Germinal center (tissue), 1 donor: ENCODE data around the gene SCNN1A.

Source experiments
- DNase-seq: peaks from one replicate; pipeline ENCODE4 v3.0.0; 2012; ENCODE audit warnings: mixed read lengths, low spot score

Gene SCNN1A

DNA sequence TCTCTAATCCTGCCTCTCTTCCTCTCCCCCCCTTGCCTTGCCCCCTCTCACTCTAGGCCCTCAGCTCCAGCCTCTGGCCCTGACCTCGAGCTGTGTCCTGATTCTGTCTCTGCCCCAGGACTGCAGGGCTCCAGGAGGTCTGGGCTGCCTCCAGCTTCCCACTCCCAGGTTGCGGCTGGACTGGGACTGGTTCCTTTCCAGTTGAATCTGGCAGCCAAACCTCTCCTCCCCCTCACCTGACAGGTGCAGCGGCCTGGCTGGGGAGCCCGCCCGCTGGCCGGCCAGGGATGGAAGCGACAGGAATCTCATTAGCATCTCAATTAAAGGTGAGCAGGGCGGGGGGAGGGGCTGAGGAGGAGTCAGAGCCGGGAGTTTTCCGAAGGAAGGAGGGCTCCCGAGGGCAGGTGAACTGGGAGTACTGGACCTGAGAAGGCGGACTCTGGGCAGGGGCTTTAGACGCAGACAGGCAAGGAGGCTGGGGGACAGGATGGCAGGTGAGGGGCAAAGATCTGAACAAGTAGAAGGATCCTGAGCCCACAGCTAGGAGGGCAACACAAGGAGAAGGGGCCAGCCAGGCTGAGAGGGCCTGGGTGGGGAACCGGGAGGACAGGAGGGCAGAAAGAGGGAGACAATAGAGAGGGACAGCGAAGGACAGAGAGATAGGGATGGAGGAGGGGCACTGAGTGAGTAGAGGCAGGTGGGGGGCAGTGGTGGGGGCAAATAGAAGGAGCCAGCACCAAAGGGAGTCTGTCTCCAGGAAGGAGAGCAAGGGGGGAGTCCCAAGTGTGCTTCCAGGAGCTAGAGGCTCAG is at the start of gene SCNN1A:
TSS of gene SCNN1A (minus strand) at position 295 of the 810 bp plus-strand sequence. CDS start 780 bp downstream, outside the sequence.
- no peak for DNase-seq

DNA sequence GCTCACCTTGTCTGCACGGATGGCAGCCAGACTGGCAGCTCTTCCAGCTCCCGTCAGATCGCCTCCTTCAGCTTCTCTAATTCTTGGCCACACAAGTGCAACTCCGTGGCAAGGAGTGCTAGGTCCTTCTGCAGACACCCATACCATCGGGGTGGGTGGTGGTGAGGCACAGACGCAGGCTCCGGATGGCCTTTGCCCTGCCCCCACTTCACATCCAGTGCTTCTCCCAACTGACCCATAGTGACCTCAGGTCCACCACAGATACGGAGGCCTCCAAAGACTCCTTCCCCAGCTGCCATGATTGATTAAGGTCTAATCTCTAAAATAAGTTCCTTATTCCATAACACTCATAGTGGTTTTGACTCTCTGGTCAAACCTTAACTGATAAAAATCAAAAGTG is 49.5 kb upstream of the SCNN1A start:
- DNase-seq: no peak

DNA sequence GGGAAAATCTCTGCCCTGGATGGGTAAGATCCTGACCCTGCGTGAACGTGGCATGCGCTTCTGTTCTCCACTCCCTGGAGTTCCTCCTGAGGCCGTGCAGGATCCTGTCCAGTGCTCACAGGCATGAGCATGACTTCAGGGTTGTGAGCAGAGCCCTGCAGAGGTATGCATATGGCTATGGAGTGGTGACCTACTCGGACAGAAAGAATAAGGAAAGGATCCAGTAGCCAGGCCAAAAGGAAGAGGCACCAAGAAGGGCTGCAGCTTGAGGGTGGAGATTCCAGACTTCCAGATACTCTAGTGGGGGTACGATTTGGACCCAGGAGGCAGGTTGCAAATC is 48.6 kb upstream of the SCNN1A start:
- DNase-seq: no peak

DNA sequence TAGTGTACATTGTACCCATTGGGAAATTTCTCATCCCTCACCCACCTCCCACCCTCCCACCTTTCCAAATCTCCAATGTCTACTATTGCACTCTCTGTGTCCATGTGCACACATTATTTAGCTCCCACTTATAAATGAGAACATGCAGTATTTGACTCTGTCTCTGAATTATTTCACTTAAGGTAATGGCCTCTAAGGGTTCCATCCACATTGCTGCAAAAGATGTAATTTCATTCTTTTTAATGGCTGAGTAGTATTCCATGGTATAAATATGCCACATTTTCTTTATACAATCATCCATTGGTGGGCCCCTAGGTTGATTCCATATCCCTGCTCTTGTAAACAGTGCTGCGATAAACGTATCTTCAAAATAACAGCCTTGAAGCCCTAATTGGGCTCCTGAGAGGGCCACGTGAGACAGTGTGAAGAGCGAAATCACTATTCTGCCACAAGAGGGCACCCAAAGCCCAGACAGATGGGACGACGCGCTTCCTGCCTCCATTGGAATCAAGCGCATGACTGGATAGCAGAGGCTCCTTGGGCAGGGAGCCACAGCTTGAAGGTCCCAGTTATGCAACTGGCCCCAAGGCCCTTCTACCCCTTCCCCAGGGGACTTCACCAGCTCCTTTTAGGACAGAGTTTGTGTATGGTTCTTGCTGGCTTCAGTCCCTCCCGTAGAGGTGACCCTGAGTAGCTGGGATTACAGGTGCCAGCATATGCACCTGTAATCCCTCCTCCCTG is 48.1 kb upstream of the SCNN1A start:
- peak; percentile 81 for DNase-seq

DNA sequence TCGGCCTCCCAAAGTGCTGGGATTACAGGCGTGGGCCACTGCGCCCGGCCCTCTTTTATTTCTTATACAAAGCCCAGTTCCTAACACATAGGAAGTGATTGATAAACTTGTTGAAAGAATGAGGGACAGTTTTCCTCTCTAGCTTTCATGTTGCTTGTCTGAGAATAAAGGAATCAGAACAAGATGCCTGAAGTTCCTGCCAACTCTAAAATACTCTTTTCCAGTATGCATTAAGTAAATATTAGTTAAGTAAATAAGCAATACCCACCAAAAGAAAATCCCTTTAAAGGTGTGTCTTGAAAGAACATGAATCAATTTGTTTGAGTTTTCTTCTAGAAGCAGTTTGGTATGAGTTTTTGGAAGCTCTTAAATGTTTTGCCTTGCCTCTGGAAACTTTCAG is 45.0 kb upstream of the SCNN1A start:
- no peak for DNase-seq

DNA sequence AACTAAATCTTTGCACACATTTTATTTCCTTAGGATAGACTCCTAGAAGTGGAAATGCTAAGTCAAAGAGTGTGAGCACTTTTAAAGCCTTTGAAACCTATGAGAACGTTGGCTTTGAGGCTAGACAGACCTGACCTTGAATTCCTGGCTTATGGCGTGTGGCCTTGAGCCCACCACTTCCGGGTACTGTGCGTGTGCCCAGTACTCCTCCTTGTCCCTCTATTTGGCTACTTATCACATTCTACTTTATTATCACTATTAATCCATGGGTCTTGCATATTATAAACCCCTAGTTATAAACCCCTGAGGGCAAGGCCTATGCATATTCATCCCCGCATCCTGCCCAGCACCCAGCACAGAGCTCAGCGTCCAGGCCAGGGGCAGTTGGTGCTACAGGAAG is 43.4 kb upstream of the SCNN1A start:
- no peak for DNase-seq

GRCh38 chr12:6416596-6416995 is 41.2 kb upstream of the SCNN1A start:
- no peak for DNase-seq

GRCh38 chr12:6407236-6407954 is 32.0 kb upstream of the SCNN1A start:
- DNase-seq: no peak

DNA sequence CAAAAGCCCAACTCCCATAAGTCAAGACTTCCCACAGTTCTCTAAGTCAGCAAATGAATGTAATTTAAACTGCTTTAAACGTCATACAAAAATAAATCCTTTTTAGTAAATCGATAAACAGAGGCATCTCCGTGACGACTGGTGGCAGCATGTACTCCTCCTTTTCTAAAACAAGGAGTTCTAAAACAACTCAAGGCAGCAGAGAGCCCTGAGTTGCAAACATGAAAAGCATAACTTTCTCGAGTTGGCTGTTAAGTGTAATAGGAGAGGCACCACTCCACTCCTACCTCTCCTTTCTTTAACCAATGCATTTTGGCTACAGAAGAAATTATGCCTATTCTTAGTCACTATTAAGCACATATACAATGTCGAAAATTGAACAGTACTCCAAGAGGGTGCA is 30.6 kb upstream of the SCNN1A start:
- DNase-seq: no peak

GRCh38 chr12:6404390-6404789 is 29.0 kb upstream of the SCNN1A start:
- DNase-seq: no peak

GRCh38 chr12:6399884-6400644 is 24.7 kb upstream of the SCNN1A start:
- DNase-seq: no peak

- no peak for DNase-seq
Observed at GRCh38 chr12:6396031-6396430, 20.7 kb upstream of the SCNN1A start.

DNA sequence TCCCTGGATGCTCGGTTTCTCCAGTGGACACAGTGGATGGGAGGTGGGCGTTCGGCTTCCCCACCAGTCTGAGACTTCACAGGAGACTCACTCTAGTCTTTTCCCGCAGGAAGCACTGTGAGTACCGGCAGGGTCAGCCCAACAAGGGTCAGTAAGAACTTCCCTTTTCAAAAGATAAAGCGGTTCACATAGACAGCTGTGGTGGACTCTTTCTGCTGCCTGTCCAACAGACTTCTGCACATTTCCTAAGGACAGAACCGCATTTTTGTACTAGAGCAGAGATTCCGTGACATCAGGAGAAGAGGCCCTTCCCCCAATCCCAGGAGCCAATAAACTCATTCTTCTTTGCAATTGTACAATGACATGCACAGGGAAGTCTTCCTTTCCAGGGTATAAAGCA is 19.0 kb upstream of the SCNN1A start:
- no peak for DNase-seq

DNA sequence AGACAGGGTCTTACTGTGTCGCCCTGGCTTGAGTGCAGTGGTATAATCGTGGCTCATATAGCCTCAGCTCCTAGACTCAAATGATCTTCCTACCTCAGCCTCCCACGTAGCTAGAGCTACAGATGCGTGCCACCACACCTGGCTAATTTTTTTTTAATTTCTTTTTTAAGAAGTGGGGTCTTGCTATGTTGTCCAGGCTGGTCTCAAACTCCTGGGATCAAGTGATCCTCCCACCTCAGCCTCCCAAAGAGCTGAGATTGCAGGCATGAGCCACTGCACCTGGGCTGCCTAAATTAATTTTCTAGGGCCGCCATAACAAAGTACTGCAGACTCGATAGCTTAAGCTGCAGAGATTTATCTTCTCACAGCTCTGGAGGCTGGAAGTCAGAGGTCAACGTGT is 17.7 kb upstream of the SCNN1A start:
- no peak for DNase-seq

- DNase-seq: no peak
Observed at GRCh38 chr12:6392504-6392903, 17.1 kb upstream of the SCNN1A start.

GRCh38 chr12:6391013-6391412 is 15.7 kb upstream of the SCNN1A start:
- no peak for DNase-seq

DNA sequence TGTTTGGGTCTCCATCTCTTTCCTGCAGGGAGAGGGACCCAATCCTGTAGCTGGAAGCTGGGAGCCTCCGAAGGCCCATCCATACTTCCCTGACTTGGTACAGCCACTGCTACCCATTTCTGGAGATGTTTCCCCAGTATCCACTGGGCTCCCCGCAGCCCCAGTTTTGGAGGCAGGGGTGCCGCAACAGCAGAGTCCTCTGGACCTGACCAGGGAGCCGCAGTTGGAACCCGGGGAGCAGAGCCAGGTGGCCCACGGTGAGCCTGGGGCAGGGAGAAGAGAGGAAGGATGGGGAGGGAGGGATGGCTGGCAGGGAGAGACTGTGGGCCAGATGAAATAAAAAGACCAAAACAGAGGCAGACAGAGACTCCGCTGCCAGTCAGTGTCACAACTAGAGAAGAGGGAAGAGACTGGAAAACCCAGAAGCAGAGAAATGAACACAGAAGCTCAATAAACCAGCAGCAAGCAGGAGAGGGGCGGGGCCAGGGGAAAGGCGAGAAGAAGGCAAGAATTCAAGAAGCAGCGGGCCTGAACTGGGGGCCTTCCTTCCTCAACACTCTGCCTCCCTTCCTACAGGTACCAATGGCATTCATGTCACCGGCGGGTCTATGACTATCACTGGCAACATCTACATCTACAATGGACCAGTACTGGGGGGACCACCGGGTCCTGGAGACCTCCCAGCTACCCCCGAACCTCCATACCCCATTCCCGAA is 14.9 kb upstream of the SCNN1A start:
- no peak for DNase-seq

DNA sequence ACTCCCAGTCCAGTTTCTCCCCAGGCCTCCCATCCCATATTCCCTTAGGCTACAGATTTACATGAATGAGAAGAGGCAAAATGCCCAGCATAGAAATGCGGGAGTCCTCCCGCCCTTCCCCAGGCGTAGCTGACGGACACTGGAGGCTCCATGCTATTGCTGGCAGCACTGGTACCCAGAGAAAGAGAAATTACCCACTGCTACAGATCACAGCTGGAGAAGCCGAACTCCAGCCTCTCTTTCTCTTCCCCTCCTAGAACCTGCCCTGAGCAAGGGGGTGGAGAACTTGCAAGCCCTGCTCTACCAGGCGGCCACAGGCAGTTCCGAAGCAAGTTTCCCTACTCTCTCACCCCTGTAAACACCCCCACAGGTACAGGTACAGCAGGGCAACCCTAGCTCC is 12.2 kb upstream of the SCNN1A start:
- DNase-seq: no peak

DNA sequence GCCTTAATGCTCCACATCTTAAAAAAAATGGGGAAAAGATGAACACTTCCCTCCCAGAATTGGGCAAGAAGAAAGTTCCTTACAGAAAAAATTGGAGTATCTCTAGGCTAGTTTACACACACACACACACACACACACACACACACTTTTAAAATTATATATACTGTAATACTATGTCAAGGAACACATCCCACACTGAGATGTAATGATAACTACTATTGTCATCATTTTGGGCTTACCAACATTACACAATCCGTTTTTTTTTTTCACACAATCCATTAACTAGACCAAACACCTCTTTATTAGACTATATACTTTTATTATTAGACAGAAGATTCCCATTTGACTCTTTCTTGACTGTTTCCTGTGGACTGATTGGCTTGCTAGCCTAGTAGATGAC is 11.1 kb upstream of the SCNN1A start:
- DNase-seq: no peak

DNA sequence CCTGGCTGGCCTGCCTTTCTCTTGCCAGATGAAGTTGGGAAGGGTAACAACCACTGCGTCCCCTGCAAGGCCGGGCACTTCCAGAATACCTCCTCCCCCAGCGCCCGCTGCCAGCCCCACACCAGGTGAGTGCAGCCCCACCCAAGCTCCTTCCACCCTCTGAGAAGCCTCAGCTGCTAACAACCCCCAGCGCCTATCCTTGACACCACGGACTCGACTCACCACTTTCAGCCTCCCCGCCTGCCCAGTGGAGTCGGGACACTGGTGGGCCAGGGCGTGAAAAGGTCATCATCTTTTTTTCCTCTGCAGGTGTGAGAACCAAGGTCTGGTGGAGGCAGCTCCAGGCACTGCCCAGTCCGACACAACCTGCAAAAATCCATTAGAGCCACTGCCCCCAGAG is 10.7 kb upstream of the SCNN1A start:
- DNase-seq: no peak
